GM23338 (cell line): Measurements from ENCODE around the gene PLEKHH3. TPM values are rescaled to one million over a fixed set of nuclear protein-coding genes. Genes with fewer than 3 reads are reported as not detected.

Experiments used
- ATAC-seq: fragments of 200-7000 bp; cut with Tn5 transposase; 3 replicates; pipeline ENCODE4 v1.9.1; 2020
- DNase-seq: peaks from one replicate; pipeline ENCODE4 v3.0.0-alpha.2; 2015; ENCODE audit warnings: low spot score
- H2AFZ ChIP-seq: fragments of 200-600 bp; sonication (generic); 2 replicates; pipeline ENCODE4 v1.8.0; 2016; ENCODE audit warnings: antibody characterized with exemption, mild to moderate bottlenecking, moderate library complexity
- H3F3A ChIP-seq: fragments of 200-600 bp; sonication (generic); replicated peaks from 2 replicates; pipeline ENCODE4 v1.8.0; 2017; ENCODE audit warnings: antibody characterized with exemption, mixed run types, low read depth
- H3K27ac ChIP-seq: fragments of 200-600 bp; sonication (generic); 2 replicates; pipeline ENCODE4 v1.6.1; 2016; ENCODE audit warnings: low read depth
- H3K27me3 ChIP-seq: fragments of 200-600 bp; sonication (generic); 2 replicates; pipeline ENCODE4 v1.8.0; 2016; ENCODE audit warnings: mild to moderate bottlenecking, mixed run types, moderate library complexity; ENCODE audit not compliant: insufficient read depth
- H3K36me3 ChIP-seq: fragments of 200-600 bp; sonication (generic); 2 replicates; pipeline ENCODE4 v1.8.0; 2016; ENCODE audit warnings: mild to moderate bottlenecking; ENCODE audit not compliant: insufficient read depth
- H3K4me1 ChIP-seq: fragments of 200-600 bp; sonication (generic); 2 replicates; pipeline ENCODE4 v1.8.0; 2016; ENCODE audit warnings: mild to moderate bottlenecking, moderate library complexity; ENCODE audit not compliant: insufficient read depth
- H3K4me2 ChIP-seq: fragments of 200-600 bp; sonication (generic); 2 replicates; pipeline ENCODE4 v1.7.1; 2017; ENCODE audit warnings: mixed run types
- H3K4me3 ChIP-seq: fragments of 200-600 bp; sonication (generic); 2 replicates; pipeline ENCODE4 v1.6.1; 2016; ENCODE audit warnings: mixed run types
- H3K79me2 ChIP-seq: fragments of 200-600 bp; sonication (generic); replicated peaks from 2 replicates; pipeline ENCODE4 v1.8.0; 2017; ENCODE audit warnings: mild to moderate bottlenecking; ENCODE audit not compliant: insufficient read depth
- H3K9me2 ChIP-seq: fragments of 200-600 bp; sonication (generic); 2 replicates; pipeline ENCODE4 v1.8.0; 2017; ENCODE audit not compliant: insufficient read depth
- H4K20me1 ChIP-seq: fragments of 200-600 bp; sonication (generic); replicated peaks from 2 replicates; pipeline ENCODE4 v1.8.0; 2017; ENCODE audit warnings: mild to moderate bottlenecking; ENCODE audit not compliant: insufficient read depth
- H3K27ac Mint-ChIP-seq: 2 replicates; pipeline ENCODE4 v1.8.0; 2020; ENCODE audit warnings: inconsistent platforms, mild to moderate bottlenecking, moderate library complexity, mixed read lengths
- H3K27me3 Mint-ChIP-seq: 3 replicates; pipeline ENCODE4 v1.8.0; 2022; ENCODE audit warnings: low read depth, mild to moderate bottlenecking, moderate library complexity, mixed read lengths, inconsistent platforms; ENCODE audit not compliant: insufficient read depth, poor library complexity
- H3K36me3 Mint-ChIP-seq: 3 replicates; pipeline ENCODE4 v1.8.0; 2021; ENCODE audit warnings: low read depth, mild to moderate bottlenecking, inconsistent platforms, moderate library complexity, mixed read lengths
- H3K4me1 Mint-ChIP-seq: 3 replicates; pipeline ENCODE4 v1.8.0; 2020; ENCODE audit warnings: mild to moderate bottlenecking, inconsistent platforms, mixed read lengths
- H3K4me3 Mint-ChIP-seq: 3 replicates; pipeline ENCODE4 v1.8.0; 2021; ENCODE audit warnings: moderate library complexity, mild to moderate bottlenecking, inconsistent platforms, mixed read lengths
- H3K9me3 Mint-ChIP-seq: 3 replicates; pipeline ENCODE4 v1.8.0; 2020; ENCODE audit warnings: moderate library complexity, mild to moderate bottlenecking, inconsistent platforms, mixed read lengths
- CREB1 ChIP-seq: fragments of 250-450 bp; sonication (Bioruptor Pico); IDR thresholded peaks from 2 replicates; pipeline ENCODE4 v1.5.0; 2020; ENCODE audit warnings: low read depth, mild to moderate bottlenecking, moderate library complexity
- EZH2phosphoT487 ChIP-seq: fragments of 200-600 bp; sonication (generic); IDR thresholded peaks from one replicate; pipeline ENCODE4 v1.8.1; 2018; ENCODE audit warnings: antibody characterized with exemption; ENCODE audit not compliant: unreplicated experiment
- JUNB ChIP-seq: IDR thresholded peaks from one replicate; pipeline ENCODE4 v1.6.1; 2016; ENCODE audit warnings: antibody characterized with exemption; ENCODE audit not compliant: unreplicated experiment
- NANOG ChIP-seq: IDR thresholded peaks from 2 replicates; pipeline ENCODE4 v1.6.1; 2016; ENCODE audit warnings: antibody characterized with exemption, borderline replicate concordance
- ZNF331 ChIP-seq: fragments of 250-450 bp; sonication (Bioruptor Pico); IDR thresholded peaks from 2 replicates; pipeline ENCODE4 v1.5.0; 2020; ENCODE audit warnings: low read depth, mild to moderate bottlenecking, moderate library complexity
- polyA plus RNA-seq: library from polyadenylated mRNA; unstranded; fragments of >200 nt; fragmentation: Nextera tagmentation; extraction: Ambion mirVana; gene quantifications from 2 replicates; pipeline ENCODE4 v1.2.1, GENCODE V29; 2016
- total RNA-seq: library from RNA; depleted of rRNA; stranded (reverse); fragments of >200 nt; shearing (Covaris generic); gene quantifications from 2 replicates; pipeline ENCODE4 v1.2.3, GENCODE V29; 2014
- TF ChIP-seq, protein P1 (sequence below): fragments of 250-450 bp; sonication (Bioruptor Pico); IDR thresholded peaks from 2 replicates; pipeline ENCODE4 v1.5.0; 2020; ENCODE audit warnings: mild to moderate bottlenecking, moderate library complexity
- TF ChIP-seq, protein P2 (sequence below): IDR thresholded peaks from 2 replicates; pipeline ENCODE4 v1.6.1; 2016; ENCODE audit warnings: antibody characterized with exemption

PLEKHH3 gene
- total and polyA plus RNA-seq, 2 experiments from 2014 or later, result 10.9 to 24.2 TPM

DNA sequence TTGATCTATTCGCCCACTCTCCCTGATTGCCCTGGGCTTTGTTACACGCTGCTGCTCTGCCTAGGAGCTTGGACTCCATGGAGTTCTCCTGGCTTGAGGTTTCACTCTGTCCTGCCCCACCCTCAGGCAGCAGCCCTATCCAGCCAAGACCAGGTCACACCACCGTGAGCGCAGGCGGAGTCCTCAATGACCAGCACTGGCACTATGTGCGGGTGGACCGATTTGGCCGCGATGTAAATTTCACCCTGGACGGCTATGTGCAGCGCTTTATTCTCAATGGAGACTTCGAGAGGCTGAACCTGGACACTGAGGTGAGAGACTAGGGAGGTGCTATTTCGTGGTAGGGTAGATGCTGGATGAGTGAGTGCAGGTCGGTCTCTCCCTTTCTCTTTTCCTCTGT is 9.0 kb upstream of the PLEKHH3 start (continued):
- TF ChIP-seq, protein P1, sequence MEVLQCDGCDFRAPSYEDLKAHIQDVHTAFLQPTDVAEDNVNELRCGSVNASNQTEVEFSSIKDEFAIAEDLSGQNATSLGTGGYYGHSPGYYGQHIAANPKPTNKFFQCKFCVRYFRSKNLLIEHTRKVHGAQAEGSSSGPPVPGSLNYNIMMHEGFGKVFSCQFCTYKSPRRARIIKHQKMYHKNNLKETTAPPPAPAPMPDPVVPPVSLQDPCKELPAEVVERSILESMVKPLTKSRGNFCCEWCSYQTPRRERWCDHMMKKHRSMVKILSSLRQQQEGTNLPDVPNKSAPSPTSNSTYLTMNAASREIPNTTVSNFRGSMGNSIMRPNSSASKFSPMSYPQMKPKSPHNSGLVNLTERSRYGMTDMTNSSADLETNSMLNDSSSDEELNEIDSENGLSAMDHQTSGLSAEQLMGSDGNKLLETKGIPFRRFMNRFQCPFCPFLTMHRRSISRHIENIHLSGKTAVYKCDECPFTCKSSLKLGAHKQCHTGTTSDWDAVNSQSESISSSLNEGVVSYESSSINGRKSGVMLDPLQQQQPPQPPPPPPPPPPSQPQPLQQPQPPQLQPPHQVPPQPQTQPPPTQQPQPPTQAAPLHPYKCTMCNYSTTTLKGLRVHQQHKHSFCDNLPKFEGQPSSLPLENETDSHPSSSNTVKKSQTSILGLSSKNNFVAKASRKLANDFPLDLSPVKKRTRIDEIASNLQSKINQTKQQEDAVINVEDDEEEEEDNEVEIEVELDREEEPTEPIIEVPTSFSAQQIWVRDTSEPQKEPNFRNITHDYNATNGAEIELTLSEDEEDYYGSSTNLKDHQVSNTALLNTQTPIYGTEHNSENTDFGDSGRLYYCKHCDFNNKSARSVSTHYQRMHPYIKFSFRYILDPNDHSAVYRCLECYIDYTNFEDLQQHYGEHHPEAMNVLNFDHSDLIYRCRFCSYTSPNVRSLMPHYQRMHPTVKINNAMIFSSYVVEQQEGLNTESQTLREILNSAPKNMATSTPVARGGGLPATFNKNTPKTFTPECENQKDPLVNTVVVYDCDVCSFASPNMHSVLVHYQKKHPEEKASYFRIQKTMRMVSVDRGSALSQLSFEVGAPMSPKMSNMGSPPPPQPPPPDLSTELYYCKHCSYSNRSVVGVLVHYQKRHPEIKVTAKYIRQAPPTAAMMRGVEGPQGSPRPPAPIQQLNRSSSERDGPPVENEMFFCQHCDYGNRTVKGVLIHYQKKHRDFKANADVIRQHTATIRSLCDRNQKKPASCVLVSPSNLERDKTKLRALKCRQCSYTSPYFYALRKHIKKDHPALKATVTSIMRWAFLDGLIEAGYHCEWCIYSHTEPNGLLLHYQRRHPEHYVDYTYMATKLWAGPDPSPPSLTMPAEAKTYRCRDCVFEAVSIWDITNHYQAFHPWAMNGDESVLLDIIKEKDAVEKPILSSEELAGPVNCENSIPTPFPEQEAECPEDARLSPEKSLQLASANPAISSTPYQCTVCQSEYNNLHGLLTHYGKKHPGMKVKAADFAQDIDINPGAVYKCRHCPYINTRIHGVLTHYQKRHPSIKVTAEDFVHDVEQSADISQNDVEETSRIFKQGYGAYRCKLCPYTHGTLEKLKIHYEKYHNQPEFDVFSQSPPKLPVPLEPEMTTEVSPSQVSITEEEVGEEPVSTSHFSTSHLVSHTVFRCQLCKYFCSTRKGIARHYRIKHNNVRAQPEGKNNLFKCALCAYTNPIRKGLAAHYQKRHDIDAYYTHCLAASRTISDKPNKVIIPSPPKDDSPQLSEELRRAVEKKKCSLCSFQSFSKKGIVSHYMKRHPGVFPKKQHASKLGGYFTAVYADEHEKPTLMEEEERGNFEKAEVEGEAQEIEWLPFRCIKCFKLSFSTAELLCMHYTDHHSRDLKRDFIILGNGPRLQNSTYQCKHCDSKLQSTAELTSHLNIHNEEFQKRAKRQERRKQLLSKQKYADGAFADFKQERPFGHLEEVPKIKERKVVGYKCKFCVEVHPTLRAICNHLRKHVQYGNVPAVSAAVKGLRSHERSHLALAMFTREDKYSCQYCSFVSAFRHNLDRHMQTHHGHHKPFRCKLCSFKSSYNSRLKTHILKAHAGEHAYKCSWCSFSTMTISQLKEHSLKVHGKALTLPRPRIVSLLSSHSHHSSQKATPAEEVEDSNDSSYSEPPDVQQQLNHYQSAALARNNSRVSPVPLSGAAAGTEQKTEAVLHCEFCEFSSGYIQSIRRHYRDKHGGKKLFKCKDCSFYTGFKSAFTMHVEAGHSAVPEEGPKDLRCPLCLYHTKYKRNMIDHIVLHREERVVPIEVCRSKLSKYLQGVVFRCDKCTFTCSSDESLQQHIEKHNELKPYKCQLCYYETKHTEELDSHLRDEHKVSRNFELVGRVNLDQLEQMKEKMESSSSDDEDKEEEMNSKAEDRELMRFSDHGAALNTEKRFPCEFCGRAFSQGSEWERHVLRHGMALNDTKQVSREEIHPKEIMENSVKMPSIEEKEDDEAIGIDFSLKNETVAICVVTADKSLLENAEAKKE, result no peak
- TF ChIP-seq, protein P2, sequence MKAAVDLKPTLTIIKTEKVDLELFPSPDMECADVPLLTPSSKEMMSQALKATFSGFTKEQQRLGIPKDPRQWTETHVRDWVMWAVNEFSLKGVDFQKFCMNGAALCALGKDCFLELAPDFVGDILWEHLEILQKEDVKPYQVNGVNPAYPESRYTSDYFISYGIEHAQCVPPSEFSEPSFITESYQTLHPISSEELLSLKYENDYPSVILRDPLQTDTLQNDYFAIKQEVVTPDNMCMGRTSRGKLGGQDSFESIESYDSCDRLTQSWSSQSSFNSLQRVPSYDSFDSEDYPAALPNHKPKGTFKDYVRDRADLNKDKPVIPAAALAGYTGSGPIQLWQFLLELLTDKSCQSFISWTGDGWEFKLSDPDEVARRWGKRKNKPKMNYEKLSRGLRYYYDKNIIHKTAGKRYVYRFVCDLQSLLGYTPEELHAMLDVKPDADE, result no peak
- TF ChIP-seq ZNF331 (CRISPR knock-in tag), result no peak
- no peak for TF ChIP-seq JUNB
- TF ChIP-seq NANOG, result no peak

DNA sequence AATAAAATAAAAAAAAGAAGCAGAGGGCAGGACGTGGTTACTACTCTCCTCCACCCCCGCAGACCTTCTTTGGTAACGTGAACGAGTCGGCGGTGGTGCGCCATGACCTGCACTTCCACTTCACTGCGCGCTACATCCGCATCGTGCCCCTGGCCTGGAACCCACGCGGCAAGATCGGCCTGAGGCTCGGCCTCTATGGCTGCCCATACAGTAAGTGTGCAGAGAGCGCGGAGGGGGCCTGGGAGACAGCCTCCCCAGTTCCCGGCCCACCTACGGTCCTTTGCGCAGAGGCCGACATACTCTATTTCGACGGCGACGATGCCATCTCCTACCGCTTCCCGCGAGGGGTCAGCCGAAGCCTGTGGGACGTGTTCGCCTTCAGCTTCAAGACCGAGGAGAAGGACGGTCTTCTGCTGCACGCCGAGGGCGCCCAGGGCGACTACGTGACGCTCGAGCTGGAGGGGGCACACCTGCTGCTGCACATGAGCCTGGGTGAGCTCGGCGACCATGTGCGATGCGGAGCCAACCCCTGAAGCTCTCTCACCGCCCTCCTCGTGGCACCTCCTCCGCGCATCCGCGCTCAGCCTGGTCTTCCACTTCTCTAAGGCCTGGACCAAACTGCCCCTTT is 8.2 kb upstream of the PLEKHH3 start:
- Mint-ChIP-seq H3K27ac (no peak overlapping the region), H3K9me3 (peaks cover 3% of the 10 kb centered on the region; the same call in 1 of the 3 replicates), H3K36me3 (peaks cover 26% of the 10 kb centered on the region), H3K4me3 (no peak overlapping the region), H3K27me3 (peaks cover 41% of the 10 kb centered on the region), H3K4me1 (peaks cover 46% of the 10 kb centered on the region)
- Histone ChIP-seq H3K27me3 (peaks cover 53% of the 10 kb centered on the region), H3K27ac (no peak overlapping the region), H3K4me1 (peaks cover 25% of the 10 kb centered on the region; the same call in 1 of the 2 replicates), H2AFZ (no peak overlapping the region), H3F3A (peaks cover 32% of the 10 kb centered on the region; the same call in 1 of the 2 replicates), H3K36me3 (no peaks in the 10 kb centered on the region), H3K4me3 (no peak overlapping the region), H3K79me2 (no peaks in the 10 kb centered on the region), H3K4me2 (no peak overlapping the region), H4K20me1 (0 out of 2 replicates have a peak, but pooled peaks cover 2% of the 10 kb centered on the region), H3K9me2 (no peaks in the 10 kb centered on the region)
- ATAC-seq, result no peak
- no peak for DNase-seq
- TF ChIP-seq, protein P1, result no peak
- TF ChIP-seq NANOG, result no peak
- no peak for TF ChIP-seq CREB1 (CRISPR knock-in tag)
- no peak for TF ChIP-seq EZH2phosphoT487
- TF ChIP-seq JUNB, result no peak
